Loucy (cell line): ENCODE data around the gene UBXN6.

Experiments
- EZH2phosphoT487 ChIP-seq: fragments of 200-600 bp; IDR thresholded peaks from 2 replicates; pipeline ENCODE4 v1.6.1; 2018; ENCODE audit warnings: antibody characterized with exemption, mild to moderate bottlenecking, moderate library complexity, borderline replicate concordance
- TF ChIP-seq, protein P1 (sequence below): fragments of 200-600 bp; sonication (generic); conservative IDR thresholded peaks from 2 replicates; pipeline ENCODE4 v1.5.1; 2014; ENCODE audit warnings: mild to moderate bottlenecking, antibody characterized with exemption, low read length

DNA sequence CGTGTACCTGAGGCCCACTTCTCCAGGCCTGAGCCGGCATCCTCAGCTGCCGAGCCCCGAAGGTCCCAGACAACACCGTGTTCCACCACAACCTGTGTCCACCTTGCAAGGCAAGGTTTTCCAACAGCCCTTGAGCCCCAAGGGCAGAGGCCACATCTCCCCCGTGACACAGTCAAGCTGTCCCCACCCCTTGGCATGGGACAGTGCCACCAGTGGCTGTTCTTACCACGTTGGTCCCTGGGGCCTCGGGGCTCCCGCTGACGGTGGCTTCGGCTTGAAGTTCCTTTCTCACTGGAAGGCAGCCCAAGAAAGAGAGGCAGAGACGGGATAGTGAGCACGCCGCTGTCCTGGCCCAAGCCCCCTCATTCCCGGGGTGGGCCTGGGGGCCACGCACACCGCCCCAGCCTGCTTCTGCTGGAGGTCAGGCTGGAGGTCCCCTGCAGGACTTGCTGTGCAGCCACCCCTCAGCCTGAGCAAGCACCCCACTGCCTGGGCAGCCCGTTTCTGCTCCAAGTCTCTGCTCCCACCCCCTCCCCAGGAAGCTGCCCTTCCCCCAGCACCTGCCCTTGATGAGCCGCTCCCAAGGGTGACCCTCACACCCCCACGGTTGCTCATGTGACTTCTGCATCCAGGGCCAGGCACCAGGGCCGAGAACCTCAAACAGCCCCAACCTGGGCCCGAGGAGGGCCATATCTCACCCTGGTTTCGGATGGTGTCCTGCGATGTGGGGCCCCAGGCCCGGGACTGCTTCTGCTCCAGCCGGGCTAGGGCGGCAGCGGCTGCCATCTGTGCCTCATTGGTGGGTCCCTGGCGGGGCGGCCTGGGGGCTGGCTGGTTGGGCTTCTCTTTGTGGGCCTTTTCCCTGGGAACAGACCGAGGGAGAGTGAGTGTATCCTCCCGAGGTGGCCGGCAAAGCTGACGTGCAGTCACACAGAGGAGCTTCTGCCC, 4.1 kb downstream of the UBXN6 start:
- TF ChIP-seq, protein P1, sequence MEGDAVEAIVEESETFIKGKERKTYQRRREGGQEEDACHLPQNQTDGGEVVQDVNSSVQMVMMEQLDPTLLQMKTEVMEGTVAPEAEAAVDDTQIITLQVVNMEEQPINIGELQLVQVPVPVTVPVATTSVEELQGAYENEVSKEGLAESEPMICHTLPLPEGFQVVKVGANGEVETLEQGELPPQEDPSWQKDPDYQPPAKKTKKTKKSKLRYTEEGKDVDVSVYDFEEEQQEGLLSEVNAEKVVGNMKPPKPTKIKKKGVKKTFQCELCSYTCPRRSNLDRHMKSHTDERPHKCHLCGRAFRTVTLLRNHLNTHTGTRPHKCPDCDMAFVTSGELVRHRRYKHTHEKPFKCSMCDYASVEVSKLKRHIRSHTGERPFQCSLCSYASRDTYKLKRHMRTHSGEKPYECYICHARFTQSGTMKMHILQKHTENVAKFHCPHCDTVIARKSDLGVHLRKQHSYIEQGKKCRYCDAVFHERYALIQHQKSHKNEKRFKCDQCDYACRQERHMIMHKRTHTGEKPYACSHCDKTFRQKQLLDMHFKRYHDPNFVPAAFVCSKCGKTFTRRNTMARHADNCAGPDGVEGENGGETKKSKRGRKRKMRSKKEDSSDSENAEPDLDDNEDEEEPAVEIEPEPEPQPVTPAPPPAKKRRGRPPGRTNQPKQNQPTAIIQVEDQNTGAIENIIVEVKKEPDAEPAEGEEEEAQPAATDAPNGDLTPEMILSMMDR: no peak
- no peak for TF ChIP-seq EZH2phosphoT487
